Omental fat pad (tissue), 4 donors: ENCODE results near the gene PKN2. TPM values are rescaled to one million over a fixed set of nuclear protein-coding genes. Genes with fewer than 3 reads are reported as not detected.

Source experiments
- ATAC-seq: fragments of 150-250 bp; one replicate; pipeline ENCODE4 v1.9.1; 2016; ENCODE audit warnings: mild to moderate bottlenecking, moderate library complexity; ENCODE audit not compliant: low FRiP score
- DNase-seq: peaks from one replicate; pipeline ENCODE4 v3.0.0-alpha.2; 2019; ENCODE audit warnings: low spot score
- CTCF ChIP-seq, 3 donors: fragments of 450-650 bp; IDR thresholded peaks; one replicate each; pipeline ENCODE4 v1.5.1; 2016 to 2017; ENCODE audit warnings: antibody characterized with exemption in 3 of 3, mild to moderate bottlenecking in 3 of 3, moderate library complexity in 2 of 3
- total RNA-seq, 4 donors: library from RNA; depleted of rRNA; stranded (reverse); fragments of >200 nt; gene quantifications; one replicate each; pipeline ENCODE4 v1.1.0, GENCODE V29; 2016

PKN2 gene
- total RNA-seq, 4 donors from 2014 or later, result 28.8 to 56.6 (median 41.9) TPM

DNA sequence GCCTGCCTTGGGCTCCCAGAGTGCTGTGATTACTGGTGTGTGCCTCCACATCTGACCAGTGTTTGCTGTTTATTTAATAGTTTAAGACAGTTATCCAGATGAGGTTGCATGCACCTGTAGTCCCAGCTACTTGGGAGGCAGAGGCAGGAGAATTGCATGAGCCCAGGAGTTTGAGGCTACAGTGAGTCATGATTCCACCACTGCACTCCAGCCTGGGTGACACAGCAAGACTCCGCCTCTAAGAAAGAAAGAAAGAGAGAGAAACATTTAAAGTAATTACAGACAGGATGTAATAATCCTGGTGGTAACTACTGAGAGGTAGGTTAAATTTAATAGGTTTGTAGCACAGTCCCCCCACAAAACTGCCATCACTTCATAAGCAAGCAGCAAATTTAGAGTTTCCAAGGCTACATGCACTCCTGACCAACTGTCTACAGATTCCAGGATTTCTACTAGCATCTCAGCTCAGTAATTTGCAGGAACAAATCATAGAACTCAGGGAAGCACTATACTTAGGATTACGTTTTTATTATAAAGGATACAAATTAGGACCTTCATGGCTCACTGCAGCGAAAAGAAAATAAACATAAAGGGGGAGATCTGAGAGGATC, 89.6 kb downstream of the PKN2 start:
- TF ChIP-seq CTCF (IDR thresholded peaks at IDR 0.05), result no peak
- ATAC-seq, result no peak
- DNase-seq, result no peak

DNA sequence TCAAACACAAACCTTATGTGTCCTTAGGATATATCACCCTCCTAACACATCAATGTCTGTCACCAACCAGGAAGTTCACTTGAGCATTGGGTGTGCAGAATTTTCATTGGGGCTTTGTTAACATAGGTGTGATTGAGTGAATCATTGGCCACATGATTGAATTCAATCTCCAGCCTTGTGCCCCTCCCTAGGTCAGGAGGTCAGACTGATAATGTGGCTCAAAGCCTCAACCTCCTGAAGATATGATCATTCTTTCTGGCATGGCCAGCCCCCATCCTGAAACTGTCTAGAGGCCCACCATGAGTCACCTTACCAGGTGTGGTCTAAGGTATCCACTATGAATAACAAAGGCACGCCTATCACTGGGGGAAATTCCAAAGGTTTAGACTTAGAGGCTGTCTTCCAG, 90.1 kb downstream of the PKN2 start:
- ATAC-seq (no peak), DNase-seq (no peak)
- no peak for TF ChIP-seq CTCF (IDR thresholded peaks at IDR 0.05)

GRCh38 chr1:88777604-88778149, 93.6 kb downstream of the PKN2 start:
- no peak for TF ChIP-seq CTCF (IDR thresholded peaks at IDR 0.05)
- no peak for ATAC-seq
- no peak for DNase-seq

DNA sequence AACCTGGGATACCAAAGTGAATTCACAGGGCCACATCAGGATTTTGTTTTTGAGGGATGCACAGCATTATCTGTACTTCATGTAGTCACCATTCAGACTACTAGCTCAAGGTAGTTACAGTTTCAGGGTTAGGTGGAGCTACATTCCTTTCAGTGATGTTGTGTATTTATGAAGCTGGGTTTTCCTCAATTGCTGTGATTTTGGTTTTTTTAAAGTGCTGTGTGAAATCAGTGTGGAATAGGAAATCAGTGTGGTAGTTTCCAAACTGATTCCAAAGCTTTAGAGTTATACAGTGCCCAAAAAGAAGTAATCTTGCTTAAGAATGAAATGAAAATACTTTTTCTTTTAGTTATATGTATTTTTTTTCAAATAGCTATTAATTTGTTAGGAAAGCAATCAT, 95.8 kb downstream of the PKN2 start:
- no peak for DNase-seq
- no peak for ATAC-seq
- TF ChIP-seq CTCF (IDR thresholded peaks at IDR 0.05), result no peak

DNA sequence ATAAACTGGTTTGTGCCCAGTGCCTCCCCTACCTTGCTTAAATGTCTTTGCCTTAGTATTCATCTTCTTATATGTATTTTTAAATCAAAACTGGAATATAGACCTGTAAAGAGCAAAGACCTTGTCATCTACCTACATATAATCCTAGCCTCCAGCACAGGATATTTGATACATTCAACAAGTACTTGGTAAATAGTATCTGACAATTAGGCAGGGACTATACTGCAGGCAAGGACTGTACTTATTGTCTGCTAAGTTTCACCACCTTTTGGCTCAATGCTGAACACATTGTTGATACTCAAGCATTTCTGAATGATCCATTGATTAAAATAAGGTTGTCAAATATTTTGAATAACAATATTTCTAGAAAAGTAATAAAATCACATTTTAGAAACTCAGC, 96.4 kb downstream of the PKN2 start:
- ATAC-seq (no peak), DNase-seq (no peak)
- TF ChIP-seq CTCF (IDR thresholded peaks at IDR 0.05), result no peak

DNA sequence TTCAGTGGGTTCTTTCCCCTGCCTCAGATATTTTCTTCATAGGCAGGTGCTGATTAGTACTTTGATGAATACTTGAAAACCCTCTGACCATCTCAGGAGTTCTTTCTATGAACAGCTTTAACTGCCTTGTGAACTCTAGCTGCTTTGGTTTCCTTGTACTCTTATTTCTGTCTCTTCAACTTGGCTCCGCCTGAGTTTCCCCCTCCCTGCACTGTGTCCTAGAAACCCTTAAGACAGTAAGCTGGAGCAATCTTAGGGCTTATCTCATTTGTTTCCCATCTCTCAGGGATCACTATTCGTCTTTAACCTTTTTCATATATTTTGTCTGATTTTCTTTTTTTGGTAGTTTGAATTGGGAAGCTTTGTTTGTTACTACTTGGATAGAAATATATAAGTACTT, 99.1 kb downstream of the PKN2 start:
- no peak for ATAC-seq
- TF ChIP-seq CTCF (IDR thresholded peaks at IDR 0.05), result no peak
- no peak for DNase-seq

DNA sequence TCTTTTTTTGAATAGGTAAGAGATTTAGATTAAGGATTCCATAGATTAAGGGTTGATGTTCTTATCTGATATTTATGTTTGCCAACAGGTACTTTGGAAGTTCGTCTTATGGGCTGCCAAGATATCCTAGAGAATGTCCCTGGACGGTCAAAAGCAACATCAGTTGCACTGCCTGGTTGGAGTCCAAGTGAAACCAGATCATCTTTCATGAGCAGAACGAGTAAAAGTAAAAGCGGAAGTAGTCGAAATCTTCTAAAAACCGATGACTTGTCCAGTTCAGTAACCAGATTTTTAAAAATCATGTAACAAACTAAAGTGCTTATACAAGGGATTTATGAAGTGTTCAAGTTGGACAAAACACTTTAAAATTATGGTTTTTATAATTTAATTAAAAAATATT, 100.5 kb downstream of the PKN2 start:
- ATAC-seq (no peak), DNase-seq (no peak)
- TF ChIP-seq CTCF (IDR thresholded peaks at IDR 0.05), result no peak
